Measurements from ENCODE around the gene GAS2. TPM values are rescaled to one million over a fixed set of nuclear protein-coding genes. Genes with fewer than 3 reads are reported as not detected.

Gene GAS2
- total RNA-seq, 1 donor from 2014 or later = 0.70 TPM

DNA sequence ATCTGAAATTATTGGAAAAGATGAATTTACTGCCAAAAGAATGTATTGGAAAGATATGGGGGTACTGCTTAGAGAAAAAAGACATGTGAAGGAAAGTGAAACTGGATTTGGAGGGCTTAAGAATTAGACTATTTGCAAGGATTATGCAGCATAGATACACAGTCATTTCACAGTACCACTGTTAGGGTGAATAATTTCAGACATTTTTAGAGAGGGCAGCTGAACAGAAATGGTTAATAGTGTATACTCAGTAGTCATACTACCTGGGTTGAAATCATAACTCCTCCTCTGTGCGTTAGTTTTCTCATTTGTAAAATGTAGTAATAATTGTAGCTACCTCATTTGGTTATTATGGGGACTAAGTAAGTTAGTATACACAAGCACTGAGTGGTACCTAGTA, 33.0 kb downstream of the GAS2 start:
- Mint-ChIP-seq H3K27me3 (ENCODE audit: unreplicated experiment) (no peaks in the 10 kb centered on the region), H3K4me1 (ENCODE audit: unreplicated experiment) (peaks cover 14% of the 10 kb centered on the region), H3K9me3 (ENCODE audit: unreplicated experiment) (no peaks in the 10 kb centered on the region), H3K27ac (ENCODE audit: unreplicated experiment) (no peak overlapping the region), H3K4me3 (ENCODE audit: unreplicated experiment) (no peak overlapping the region), H3K36me3 (ENCODE audit: unreplicated experiment) (no peaks in the 10 kb centered on the region)
- TF ChIP-seq, protein P1, sequence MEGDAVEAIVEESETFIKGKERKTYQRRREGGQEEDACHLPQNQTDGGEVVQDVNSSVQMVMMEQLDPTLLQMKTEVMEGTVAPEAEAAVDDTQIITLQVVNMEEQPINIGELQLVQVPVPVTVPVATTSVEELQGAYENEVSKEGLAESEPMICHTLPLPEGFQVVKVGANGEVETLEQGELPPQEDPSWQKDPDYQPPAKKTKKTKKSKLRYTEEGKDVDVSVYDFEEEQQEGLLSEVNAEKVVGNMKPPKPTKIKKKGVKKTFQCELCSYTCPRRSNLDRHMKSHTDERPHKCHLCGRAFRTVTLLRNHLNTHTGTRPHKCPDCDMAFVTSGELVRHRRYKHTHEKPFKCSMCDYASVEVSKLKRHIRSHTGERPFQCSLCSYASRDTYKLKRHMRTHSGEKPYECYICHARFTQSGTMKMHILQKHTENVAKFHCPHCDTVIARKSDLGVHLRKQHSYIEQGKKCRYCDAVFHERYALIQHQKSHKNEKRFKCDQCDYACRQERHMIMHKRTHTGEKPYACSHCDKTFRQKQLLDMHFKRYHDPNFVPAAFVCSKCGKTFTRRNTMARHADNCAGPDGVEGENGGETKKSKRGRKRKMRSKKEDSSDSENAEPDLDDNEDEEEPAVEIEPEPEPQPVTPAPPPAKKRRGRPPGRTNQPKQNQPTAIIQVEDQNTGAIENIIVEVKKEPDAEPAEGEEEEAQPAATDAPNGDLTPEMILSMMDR (IDR thresholded peaks at IDR 0.05) = no peak
- DNase-seq (ENCODE audit: extremely low spot score, unreplicated experiment) = no peak

DNA sequence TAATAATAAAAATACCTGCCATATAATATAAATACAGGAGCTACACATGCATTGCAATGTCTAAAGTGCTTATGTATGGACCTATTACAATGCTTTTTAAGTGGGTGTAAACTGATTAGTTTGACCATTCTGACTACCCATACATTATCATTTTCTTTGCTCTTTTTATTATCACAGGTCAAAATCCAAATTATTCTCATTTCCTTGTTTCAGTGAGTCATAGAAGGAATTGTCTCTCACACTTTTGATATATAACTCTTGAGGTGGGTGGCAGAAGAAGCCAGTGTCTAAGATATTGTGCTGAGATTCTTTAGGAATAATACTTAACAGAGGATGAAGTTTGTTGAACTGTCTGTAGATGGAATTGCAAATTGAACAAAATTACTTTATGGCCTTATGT, 35.6 kb downstream of the GAS2 start:
- no peak overlapping the region for H3K27ac Mint-ChIP-seq (ENCODE audit: unreplicated experiment)
- H3K4me1 Mint-ChIP-seq (ENCODE audit: unreplicated experiment) = peaks cover 16% of the 10 kb centered on the region
- no peaks in the 10 kb centered on the region for H3K36me3 Mint-ChIP-seq (ENCODE audit: unreplicated experiment)
- no peak overlapping the region for H3K4me3 Mint-ChIP-seq (ENCODE audit: unreplicated experiment)
- TF ChIP-seq, protein P1 (IDR thresholded peaks at IDR 0.05) = no peak
- no peak for DNase-seq (ENCODE audit: extremely low spot score, unreplicated experiment)
- H3K9me3 Mint-ChIP-seq (ENCODE audit: unreplicated experiment) = no peaks in the 10 kb centered on the region
- no peaks in the 10 kb centered on the region for H3K27me3 Mint-ChIP-seq (ENCODE audit: unreplicated experiment)

DNA sequence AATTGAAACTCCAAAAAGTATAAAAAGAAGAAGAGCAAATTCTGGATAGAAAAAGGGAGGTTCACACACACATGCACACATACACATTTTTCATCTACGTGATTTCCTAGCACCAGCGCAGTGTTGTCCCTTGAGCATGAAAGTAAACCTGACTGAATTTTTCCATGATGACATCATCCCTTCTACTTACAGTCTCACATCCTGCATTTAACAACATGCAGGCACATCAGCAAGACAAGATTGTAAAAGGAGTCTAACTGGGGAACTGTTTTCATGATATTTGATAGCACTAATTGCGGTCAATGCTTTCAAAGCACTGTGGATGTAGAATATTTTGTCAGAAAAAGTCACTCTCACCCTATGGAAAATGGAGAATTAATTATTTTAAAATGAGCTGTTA, 36.6 kb downstream of the GAS2 start:
- DNase-seq (ENCODE audit: extremely low spot score, unreplicated experiment) = no peak
- TF ChIP-seq, protein P1 (IDR thresholded peaks at IDR 0.05) = no peak
- H3K4me3 Mint-ChIP-seq (ENCODE audit: unreplicated experiment) = no peak overlapping the region
- H3K36me3 Mint-ChIP-seq (ENCODE audit: unreplicated experiment) = no peaks in the 10 kb centered on the region
- no peaks in the 10 kb centered on the region for H3K9me3 Mint-ChIP-seq (ENCODE audit: unreplicated experiment)
- peak overlapping the region; percentile 46 for H3K27ac Mint-ChIP-seq (ENCODE audit: unreplicated experiment)
- H3K4me1 Mint-ChIP-seq (ENCODE audit: unreplicated experiment) = peaks cover 26% of the 10 kb centered on the region
- H3K27me3 Mint-ChIP-seq (ENCODE audit: unreplicated experiment) = no peaks in the 10 kb centered on the region

DNA sequence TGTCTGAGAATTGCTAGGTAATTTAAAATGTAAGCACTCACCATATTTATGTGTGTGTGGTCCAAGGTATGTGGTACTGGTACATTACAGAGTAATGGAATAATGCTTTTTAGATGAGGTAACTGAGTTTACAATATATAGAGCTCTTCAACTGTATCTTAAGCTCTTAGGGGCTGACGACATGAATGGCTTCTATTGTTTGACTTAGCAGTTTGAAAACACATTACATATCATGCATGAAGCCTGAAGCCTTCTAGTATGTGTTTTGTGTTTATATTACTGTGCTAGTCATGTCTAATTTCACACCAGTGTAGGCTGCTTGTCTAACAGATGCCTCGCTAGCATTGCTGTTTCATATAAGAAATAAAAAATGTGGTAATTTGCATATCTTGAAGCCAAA, 37.2 kb downstream of the GAS2 start:
- Mint-ChIP-seq H3K27ac (ENCODE audit: unreplicated experiment) (no peak overlapping the region), H3K36me3 (ENCODE audit: unreplicated experiment) (no peaks in the 10 kb centered on the region), H3K9me3 (ENCODE audit: unreplicated experiment) (no peaks in the 10 kb centered on the region), H3K4me3 (ENCODE audit: unreplicated experiment) (no peak overlapping the region), H3K27me3 (ENCODE audit: unreplicated experiment) (no peaks in the 10 kb centered on the region), H3K4me1 (ENCODE audit: unreplicated experiment) (peaks cover 26% of the 10 kb centered on the region)
- no peak for DNase-seq (ENCODE audit: extremely low spot score, unreplicated experiment)
- TF ChIP-seq, protein P1 (IDR thresholded peaks at IDR 0.05) = no peak

DNA sequence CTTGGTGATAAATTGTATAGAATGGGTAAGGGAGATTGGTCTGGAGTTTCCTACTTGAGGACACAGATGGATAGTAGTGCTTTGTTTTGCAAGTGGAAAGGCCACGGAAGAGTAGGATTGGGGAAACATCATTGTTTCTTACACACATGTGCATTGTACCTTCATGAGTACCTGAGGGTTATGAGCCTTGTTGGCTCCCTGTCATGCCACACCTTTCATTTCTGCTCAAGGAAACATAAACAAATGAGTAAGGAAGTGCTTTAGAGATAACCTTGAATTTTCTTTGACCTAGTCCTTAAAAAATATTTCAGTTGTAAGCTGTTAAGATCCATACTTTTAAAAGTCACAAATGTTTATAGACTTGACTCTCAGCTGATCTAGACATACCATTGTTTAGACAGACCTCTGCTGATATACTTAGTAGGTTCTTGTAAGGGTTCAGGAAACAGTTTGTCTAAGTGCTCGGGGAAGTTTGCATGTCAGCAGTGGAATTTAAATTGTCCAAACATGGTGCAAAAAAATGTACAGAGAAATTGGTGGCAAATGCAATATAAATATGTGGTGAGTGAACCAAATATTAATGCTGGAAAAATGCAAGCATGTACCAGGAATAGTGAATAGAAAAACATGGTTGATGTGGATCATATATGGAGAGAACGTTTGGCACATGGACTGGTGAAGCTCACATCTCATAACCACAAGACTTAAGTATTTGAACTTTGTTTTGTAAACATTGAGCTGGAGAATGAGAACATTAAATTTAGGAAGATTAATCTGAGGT, 40.9 kb downstream of the GAS2 start:
- H3K9me3 Mint-ChIP-seq (ENCODE audit: unreplicated experiment) = no peaks in the 10 kb centered on the region
- H3K27me3 Mint-ChIP-seq (ENCODE audit: unreplicated experiment) = no peaks in the 10 kb centered on the region
- no peaks in the 10 kb centered on the region for H3K36me3 Mint-ChIP-seq (ENCODE audit: unreplicated experiment)
- H3K4me1 Mint-ChIP-seq (ENCODE audit: unreplicated experiment) = peaks cover 27% of the 10 kb centered on the region
- no peak overlapping the region for H3K4me3 Mint-ChIP-seq (ENCODE audit: unreplicated experiment)
- no peak overlapping the region for H3K27ac Mint-ChIP-seq (ENCODE audit: unreplicated experiment)
- TF ChIP-seq, protein P1 (IDR thresholded peaks at IDR 0.05) = no peak
- no peak for DNase-seq (ENCODE audit: extremely low spot score, unreplicated experiment)
